Activated naive CD4-positive, alpha-beta T cell treated with anti-CD3 and anti-CD28 coated beads for 36 hours (primary cell): ENCODE measurements around the gene SPATA25. TPM values are rescaled to one million over a fixed set of nuclear protein-coding genes. Genes with fewer than 3 reads are reported as not detected.
"Not testable (repeated sequence)": the region's sequence is repeated elsewhere in the genome, so short reads cannot be mapped to it uniquely, and the experiment has no call there.

Source experiments
- CTCF ChIA-PET: fragments of 350-600 bp; sonication (Branson Sonifier 250); formaldehyde crosslinking; loops from one replicate; lab custom pipeline; 2021; ENCODE audit warnings: antibody characterized with exemption; lab: Charles Lee
- DNase-seq: peaks from one replicate; pipeline ENCODE4 v3.0.0-alpha.2; 2020
- H3K27ac Mint-ChIP-seq: one replicate; pipeline ENCODE4 v1.8.0; 2021; ENCODE audit warnings: mild to moderate bottlenecking, mixed read lengths
- H3K27me3 Mint-ChIP-seq: one replicate; pipeline ENCODE4 v1.8.0; 2021; ENCODE audit warnings: low read depth, mixed read lengths
- H3K36me3 Mint-ChIP-seq: one replicate; pipeline ENCODE4 v1.8.0; 2021; ENCODE audit warnings: low read depth, mixed read lengths
- H3K4me1 Mint-ChIP-seq: one replicate; pipeline ENCODE4 v1.8.0; 2021; ENCODE audit warnings: low read depth, mixed read lengths
- H3K4me3 Mint-ChIP-seq: one replicate; pipeline ENCODE4 v1.8.0; 2021; ENCODE audit warnings: mild to moderate bottlenecking, moderate library complexity, mixed read lengths
- H3K9me3 Mint-ChIP-seq: one replicate; pipeline ENCODE4 v1.8.0; 2021; ENCODE audit warnings: mixed read lengths
- intact Hi-C: fragments of 100-400 bp; cut with micrococcal nuclease; formaldehyde crosslinking; loops from one replicate; pipeline ENCODE4 v1.15.1; 2023
- total RNA-seq, 2 experiments: library from RNA; stranded (reverse); gene quantifications; one replicate each; pipeline ENCODE4 v1.2.3, GENCODE V29; 2021

SPATA25 gene
- total RNA-seq, 2 experiments from 2014 or later = 0.38 to 0.52 TPM

GRCh38 chr20:45888681-45889080, 1.3 kb upstream of the SPATA25 start:
- H3K27ac Mint-ChIP-seq = no peak overlapping the region
- H3K4me3 Mint-ChIP-seq = no peak overlapping the region
- no peaks in the 10 kb centered on the region for H3K9me3 Mint-ChIP-seq
- DNase-seq = no peak
- intact Hi-C loops = no loop called here
- no peaks in the 10 kb centered on the region for H3K27me3 Mint-ChIP-seq
- peaks cover 5% of the 10 kb centered on the region for H3K36me3 Mint-ChIP-seq
- peaks cover 44% of the 10 kb centered on the region for H3K4me1 Mint-ChIP-seq
- CTCF ChIA-PET = interaction anchor here (0.5 to 2.1 kb wide), 2 partner anchors 89 to 1670 kb away, joined by 3 to 8 read pairs; no protein-coding TSS in a partner anchor

DNA sequence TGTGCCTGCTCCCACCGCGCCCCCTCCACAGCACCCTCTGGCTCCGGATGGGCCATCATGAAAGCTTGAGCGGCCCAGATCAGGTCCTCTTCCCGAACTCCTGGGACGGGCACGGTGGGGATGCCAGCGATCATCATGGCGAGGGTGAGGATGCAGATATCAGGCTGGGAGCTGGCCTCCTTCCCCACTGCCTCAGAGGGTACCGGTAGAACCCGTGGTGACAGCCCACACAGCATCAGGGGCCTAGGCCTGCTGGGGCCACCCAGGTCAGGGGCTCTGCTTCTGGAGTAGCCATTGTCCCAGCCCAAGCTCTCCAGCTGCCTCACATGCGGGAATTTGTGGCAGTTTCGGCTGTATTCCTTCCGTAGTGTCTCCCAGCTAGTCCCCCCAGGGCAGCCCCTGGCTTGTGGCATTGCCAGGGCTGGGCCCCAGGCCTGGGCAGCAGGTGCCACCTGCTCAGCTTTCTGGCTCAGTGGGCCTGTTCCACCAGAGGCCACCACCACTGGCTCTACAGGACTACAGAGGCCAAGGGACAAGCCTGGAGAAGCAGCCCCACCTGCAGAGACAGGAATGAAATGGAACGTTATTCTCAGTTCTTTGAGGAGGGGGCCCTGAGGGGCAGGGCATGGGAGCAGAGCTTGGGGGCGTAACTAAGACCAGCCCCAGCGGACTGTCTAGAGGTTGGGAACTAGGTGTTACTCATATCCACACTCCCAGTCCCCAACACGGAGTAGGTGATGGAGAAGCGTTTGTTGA, 654 bp downstream of the SPATA25 start:
- Mint-ChIP-seq H3K27me3 (no peaks in the 10 kb centered on the region), H3K36me3 (peaks cover 10% of the 10 kb centered on the region), H3K4me1 (peaks cover 49% of the 10 kb centered on the region), H3K4me3 (no peak overlapping the region), H3K9me3 (no peaks in the 10 kb centered on the region), H3K27ac (no peak overlapping the region)
- CTCF ChIA-PET = no interaction called here
- intact Hi-C loops = no loop called here
- no peak for DNase-seq

DNA sequence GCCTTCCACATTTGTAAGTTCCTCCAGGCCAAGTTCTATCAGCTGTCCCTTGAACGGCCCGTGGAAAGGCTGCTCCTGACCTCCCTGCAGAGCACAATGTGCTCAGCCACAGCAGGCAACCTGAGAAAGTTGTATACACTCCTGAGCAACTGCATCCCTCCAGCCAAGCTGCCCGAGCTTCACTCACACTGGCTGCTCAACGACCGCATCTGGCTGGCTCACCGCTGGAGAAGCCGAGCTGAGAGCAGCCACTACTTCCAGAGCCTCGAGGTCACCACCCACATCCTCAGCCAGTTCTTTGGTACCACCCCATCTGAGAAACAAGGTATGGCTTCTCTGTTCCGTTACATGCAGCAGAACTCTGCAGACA, 4.3 kb downstream of the SPATA25 start:
- no peaks in the 10 kb centered on the region for H3K9me3 Mint-ChIP-seq
- H3K36me3 Mint-ChIP-seq = peaks cover 12% of the 10 kb centered on the region
- intact Hi-C loops = no loop called here
- H3K27ac Mint-ChIP-seq = peak overlapping the region; percentile 61
- peaks cover 49% of the 10 kb centered on the region for H3K4me1 Mint-ChIP-seq
- H3K4me3 Mint-ChIP-seq = no peak overlapping the region
- H3K27me3 Mint-ChIP-seq = no peaks in the 10 kb centered on the region
- CTCF ChIA-PET = interaction anchor here (0.9 to 1.9 kb wide), 2 partner anchors 14 to 85 kb away, joined by 3 to 4 read pairs; no protein-coding TSS in a partner anchor
- no peak for DNase-seq

DNA sequence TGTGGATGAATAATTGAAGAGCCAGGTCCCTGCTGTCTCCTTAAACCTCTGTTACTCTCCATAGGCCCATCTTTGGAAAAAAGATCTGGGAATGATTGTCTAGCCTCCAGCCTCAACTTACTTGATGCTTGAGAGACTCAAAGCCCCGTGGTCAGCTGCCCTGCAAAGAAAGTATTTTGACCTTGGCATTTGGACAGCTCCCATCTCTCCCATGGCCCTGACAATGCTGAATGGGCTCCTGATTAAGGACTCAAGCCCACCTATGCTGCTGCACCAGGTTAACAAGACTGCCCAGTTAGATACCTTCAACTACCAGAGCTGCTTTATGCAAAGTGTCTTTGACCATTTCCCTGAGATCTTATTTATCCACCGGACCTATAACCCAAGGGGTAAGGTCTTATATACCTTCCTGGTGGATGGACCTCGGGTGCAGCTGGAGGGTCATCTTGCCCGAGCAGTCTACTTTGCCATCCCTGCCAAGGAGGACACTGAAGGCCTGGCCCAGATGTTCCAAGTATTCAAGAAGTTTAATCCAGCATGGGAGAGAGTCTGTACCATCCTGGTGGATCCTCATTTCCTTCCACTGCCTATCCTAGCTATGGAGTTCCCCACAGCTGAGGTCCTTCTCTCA, 4.8 kb downstream of the SPATA25 start:
- no peak for DNase-seq
- H3K9me3 Mint-ChIP-seq = no peaks in the 10 kb centered on the region
- peaks cover 49% of the 10 kb centered on the region for H3K4me1 Mint-ChIP-seq
- H3K27ac Mint-ChIP-seq = peak overlapping the region; percentile 61
- CTCF ChIA-PET = interaction anchor here (0.6 to 1.9 kb wide), 2 partner anchors 21 to 84 kb away, joined by 3 to 4 read pairs; no protein-coding TSS in a partner anchor
- intact Hi-C loops = no loop called here
- H3K36me3 Mint-ChIP-seq = peaks cover 12% of the 10 kb centered on the region
- peak overlapping the region; percentile 57 for H3K4me3 Mint-ChIP-seq
- H3K27me3 Mint-ChIP-seq = no peaks in the 10 kb centered on the region

- Mint-ChIP-seq H3K4me1 (peaks cover 48% of the 10 kb centered on the region), H3K27me3 (no peaks in the 10 kb centered on the region), H3K36me3 (peaks cover 14% of the 10 kb centered on the region), H3K4me3 (peak within 1 kb of the TSS; percentile 94), H3K27ac (peak within 1 kb of the TSS; percentile 93), H3K9me3 (no peaks in the 10 kb centered on the region)
- intact Hi-C loops = loop anchor here (1.0 to 2.0 kb wide), 6 partner anchors 10 to 90 kb away; partner anchors contain the start of genes ACOT8, CTSA, NEURL2 and UBE2C
- CTCF ChIA-PET = interaction anchor here (0.6 to 1.3 kb wide), 6 partner anchors 8 to 89 kb away, joined by 3 to 5 read pairs (median 4); partner anchors contain the start of gene CTSA
- peak; percentile 100 for DNase-seq
Measured at GRCh38 chr20:45880988-45881788, 6.2 kb downstream of the SPATA25 start, which contains the start of gene ZSWIM1. ZSWIM1 (plus strand) TSS chr20:45881227; CDS start chr20:45882593, 1,366 bp downstream.

DNA sequence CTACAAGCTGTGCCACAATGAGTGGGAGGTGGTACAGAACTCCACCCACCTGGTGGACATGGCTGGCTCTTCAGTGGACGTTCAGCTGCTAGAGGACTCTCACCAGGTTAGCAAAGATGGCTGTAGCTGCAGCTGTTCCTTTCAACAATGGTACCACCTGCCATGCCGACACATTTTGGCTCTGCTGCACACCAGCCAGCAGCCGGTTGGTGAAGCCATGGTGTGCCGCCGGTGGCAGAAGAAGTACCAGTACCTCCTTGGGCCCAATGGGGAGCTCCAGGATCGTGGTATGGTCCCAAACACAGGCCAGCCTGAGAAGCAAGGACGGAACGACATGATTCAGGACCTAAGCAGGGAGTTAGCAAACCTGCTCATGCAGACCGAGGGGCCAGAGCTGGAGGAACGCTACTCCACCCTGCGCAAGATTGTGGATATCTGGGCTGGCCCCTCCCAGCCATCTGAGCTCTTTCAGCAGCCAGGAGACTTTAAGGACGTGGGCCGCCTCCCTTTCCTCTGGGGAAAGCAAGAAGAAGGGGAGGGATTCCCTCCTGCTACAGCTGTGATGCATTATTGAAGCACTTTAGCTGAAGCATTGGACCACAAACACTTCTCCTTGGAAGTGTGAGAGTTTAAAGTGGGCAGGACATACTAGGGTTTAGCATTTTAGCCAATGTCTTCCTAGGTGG, 9.2 kb downstream of the SPATA25 start:
- peaks cover 7% of the 10 kb centered on the region for H3K36me3 Mint-ChIP-seq
- intact Hi-C loops = no loop called here
- no peak for DNase-seq
- no peak overlapping the region for H3K27ac Mint-ChIP-seq
- CTCF ChIA-PET = interaction anchor here (0.7 to 1.0 kb wide), 2 partner anchors 11 to 12 kb away, joined by 3 to 4 read pairs; no protein-coding TSS in a partner anchor
- H3K9me3 Mint-ChIP-seq = no peaks in the 10 kb centered on the region
- no peak overlapping the region for H3K4me3 Mint-ChIP-seq
- H3K4me1 Mint-ChIP-seq = peaks cover 22% of the 10 kb centered on the region
- H3K27me3 Mint-ChIP-seq = no peaks in the 10 kb centered on the region

DNA sequence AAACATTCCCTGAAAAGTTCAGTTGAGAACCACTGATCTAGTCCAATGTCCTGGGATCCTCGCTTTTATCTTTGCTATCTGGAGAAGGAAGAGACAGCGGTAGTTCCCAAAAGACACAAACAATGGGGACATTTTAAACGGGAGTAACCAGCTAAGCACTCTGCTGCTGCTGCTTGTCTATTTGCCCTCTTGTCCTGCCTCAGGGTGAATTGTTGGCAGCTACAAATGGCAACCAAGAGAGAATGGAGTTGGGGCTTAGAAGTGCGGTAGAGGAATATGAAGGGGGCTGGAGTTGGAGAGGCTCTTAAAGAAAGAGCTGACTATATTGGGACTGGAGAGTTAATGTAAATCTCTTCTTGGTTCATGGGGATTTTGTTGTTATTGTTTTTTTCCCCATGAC, 12.8 kb downstream of the SPATA25 start:
- CTCF ChIA-PET = no interaction called here
- intact Hi-C loops = no loop called here
- Mint-ChIP-seq H3K4me1 (no peaks in the 10 kb centered on the region), H3K9me3 (no peaks in the 10 kb centered on the region), H3K4me3 (no peak overlapping the region), H3K36me3 (peaks cover 2% of the 10 kb centered on the region), H3K27ac (no peak overlapping the region), H3K27me3 (no peaks in the 10 kb centered on the region)
- DNase-seq = no peak

DNA sequence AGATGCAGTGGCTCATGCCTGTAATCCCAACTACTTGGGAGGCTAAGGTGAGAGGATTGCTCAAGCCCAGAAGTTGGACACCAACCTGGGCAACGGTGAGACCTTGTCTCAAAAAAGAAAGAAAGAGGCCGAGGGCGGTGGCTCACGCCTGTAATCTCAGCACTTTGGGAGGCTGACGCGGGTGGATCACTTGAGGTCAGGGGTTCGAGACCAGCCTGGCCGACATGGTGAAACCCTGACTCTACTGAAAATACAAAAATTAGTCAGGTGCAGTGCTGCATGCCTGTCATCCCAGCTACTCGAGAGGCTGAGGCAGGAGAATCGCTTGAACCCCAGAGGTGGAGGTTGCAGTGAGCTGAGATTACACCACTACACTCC, 13.3 kb downstream of the SPATA25 start:
- CTCF ChIA-PET, H3K4me1 Mint-ChIP-seq, H3K36me3 Mint-ChIP-seq, H3K9me3 Mint-ChIP-seq, DNase-seq, H3K4me3 Mint-ChIP-seq, H3K27ac Mint-ChIP-seq, intact Hi-C loops, H3K27me3 Mint-ChIP-seq: not testable (repeated sequence)

DNA sequence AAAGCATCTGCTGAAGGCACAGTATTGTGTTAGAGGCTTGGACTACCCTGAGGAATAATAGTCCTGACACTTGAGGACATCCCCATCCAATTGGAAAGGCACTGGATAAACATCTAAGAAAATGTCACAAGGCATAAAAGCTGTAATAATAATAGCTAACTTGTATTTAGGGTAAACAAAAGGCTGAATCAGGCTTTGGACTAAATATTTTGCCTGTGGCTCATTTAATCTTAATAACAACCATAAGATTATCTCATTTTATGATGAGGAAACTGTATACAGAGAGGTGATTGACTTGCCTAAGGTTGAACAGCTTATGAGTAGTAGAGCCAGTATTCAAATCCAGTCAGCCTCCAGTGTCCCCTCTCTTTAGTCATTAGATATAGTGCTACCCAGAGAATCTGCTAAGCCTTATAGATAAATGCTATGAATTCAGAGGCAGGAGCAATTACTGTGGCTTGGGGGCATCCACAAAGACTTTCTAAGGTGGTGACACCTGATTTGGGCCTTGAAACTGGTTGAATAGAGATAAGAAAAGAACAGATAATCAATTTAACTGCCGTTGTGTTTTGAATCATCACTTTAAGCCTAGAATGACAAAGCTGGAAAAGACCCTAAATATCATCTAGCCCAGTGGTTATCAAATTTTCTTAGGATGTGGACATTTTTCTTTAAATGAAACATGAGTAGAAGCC, 13.9 kb downstream of the SPATA25 start:
- Mint-ChIP-seq H3K36me3 (peaks cover 2% of the 10 kb centered on the region), H3K27ac (no peak overlapping the region), H3K9me3 (no peaks in the 10 kb centered on the region), H3K27me3 (no peaks in the 10 kb centered on the region), H3K4me1 (no peaks in the 10 kb centered on the region), H3K4me3 (no peak overlapping the region)
- DNase-seq = no peak
- CTCF ChIA-PET = no interaction called here
- intact Hi-C loops = no loop called here

GRCh38 chr20:45872626-45873025, 14.8 kb downstream of the SPATA25 start:
- H3K27me3 Mint-ChIP-seq = no peaks in the 10 kb centered on the region
- no peak overlapping the region for H3K4me3 Mint-ChIP-seq
- no peak for DNase-seq
- H3K27ac Mint-ChIP-seq = no peak overlapping the region
- intact Hi-C loops = no loop called here
- H3K36me3 Mint-ChIP-seq = peaks cover 2% of the 10 kb centered on the region
- H3K4me1 Mint-ChIP-seq = no peaks in the 10 kb centered on the region
- H3K9me3 Mint-ChIP-seq = no peaks in the 10 kb centered on the region
- CTCF ChIA-PET = no interaction called here

- Mint-ChIP-seq H3K9me3 (no peaks in the 10 kb centered on the region), H3K36me3 (no peaks in the 10 kb centered on the region), H3K27me3 (no peaks in the 10 kb centered on the region), H3K27ac (no peak overlapping the region), H3K4me1 (no peaks in the 10 kb centered on the region), H3K4me3 (no peak overlapping the region)
- intact Hi-C loops = no loop called here
- DNase-seq = no peak
- CTCF ChIA-PET = no interaction called here
Measured at GRCh38 chr20:45867819-45868176, 19.6 kb downstream of the SPATA25 start.
